Cortex of kidney (tissue), 1 donor: ENCODE data around the gene OR52W1.
"Not testable (repeated sequence)": the region's sequence is repeated elsewhere in the genome, so short reads cannot be mapped to it uniquely, and the experiment has no call there.

Source experiments
- DNase-seq: peaks from one replicate; lab custom pipeline; 2025; lab: John Stamatoyannopoulos, UW

Gene OR52W1

GRCh38 chr11:6217722-6218121, 18.7 kb downstream of the OR52W1 start:
- no peak for DNase-seq

DNA sequence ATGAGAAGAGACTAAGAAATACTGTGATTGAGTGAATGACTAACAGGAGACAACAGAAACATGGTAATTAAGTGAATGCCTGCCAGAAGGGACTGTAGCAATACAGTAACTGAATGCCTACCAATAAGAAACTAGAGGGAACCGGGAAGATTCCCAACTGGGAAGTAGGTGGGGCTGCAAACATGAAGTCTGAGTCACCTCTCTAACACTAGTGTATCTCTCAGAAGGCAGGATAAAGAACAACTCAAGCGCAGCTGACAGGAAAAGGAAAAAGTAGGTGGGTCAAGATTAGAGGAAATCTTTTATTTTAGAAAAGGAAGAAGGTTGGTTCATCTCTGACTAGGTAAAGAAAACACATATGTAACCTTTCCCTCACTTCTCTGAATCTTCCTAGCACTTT, 20.3 kb downstream of the OR52W1 start:
- no peak for DNase-seq

DNA sequence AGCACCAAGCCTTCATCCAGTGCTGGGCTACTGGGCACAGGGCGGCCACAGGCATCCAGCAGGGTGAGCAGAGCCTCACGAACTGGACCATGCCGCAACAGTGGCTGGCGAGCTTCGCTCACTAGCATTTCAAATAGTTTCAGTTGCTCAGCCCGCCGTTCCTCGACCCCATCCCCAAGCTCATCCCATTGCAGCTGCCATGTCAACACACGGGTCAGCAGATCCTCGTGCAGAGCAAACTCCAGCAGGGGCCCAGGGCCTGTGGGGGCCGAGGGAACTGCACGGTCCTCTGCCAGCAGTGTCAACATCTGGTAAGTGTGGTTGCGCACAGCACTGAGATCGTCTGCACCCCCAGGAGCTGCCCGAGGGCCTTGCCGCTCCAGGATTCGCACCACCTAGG, 24.8 kb downstream of the OR52W1 start:
- DNase-seq: no peak

GRCh38 chr11:6224421-6224820, 25.4 kb downstream of the OR52W1 start:
- no peak for DNase-seq

DNA sequence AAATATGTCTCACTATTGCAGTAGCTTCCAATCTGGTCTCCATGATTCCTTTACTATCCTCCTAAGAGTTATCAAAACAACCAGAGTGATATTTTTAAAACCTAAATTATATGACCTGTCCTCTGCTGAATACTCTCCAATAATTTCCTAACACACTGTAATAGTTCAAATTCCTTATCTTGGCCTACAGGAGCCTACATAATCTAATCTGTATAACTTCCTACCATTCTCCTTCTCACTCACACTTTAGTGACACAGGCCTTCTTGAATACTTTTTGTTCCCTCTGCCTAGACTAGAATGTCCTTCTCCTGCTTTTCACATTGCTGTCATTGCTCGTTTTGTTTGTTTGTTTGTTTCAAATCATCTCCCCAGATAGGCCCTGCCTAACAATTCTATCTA, 26.0 kb downstream of the OR52W1 start:
- no peak for DNase-seq

GRCh38 chr11:6225896-6226295, 26.9 kb downstream of the OR52W1 start:
- no peak for DNase-seq

DNA sequence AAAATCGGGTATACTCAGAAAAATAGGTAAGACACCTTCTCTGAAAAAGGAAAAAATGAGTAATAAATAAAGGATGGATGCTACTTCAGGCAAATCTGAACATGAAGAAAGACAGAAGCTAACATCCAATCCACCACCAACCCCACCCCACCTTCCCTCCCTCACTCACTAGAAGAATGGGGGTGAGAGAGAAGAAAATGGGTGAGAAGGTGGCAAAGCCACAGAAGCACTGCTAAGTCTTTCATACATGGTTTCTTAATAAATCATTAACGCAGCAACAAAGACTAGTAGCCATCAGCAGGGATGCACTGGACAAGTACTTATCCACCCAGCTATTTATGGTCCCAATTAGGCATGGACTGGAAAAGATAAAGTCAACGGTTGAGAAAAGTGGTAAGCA, 29.5 kb downstream of the OR52W1 start:
- no peak for DNase-seq

DNA sequence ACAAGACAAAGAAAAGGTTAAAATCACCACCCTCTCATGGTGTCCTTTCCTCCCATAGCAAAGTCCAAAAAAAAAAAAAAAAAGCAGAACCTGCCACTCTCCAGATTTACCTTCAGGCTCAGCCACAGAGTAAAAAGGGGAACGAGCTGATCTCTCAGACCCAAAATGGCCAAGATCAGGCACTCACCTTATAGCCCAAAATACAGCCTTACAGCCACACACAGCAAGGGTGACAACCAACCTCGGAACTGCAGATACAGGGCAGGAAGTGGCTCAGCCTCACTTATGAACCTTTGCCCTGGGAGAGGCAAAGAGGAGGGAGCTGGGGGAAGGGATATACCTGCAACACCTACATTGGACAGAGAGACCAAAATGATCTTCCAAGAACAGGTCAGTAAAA, 30.9 kb downstream of the OR52W1 start:
- DNase-seq: no peak

DNA sequence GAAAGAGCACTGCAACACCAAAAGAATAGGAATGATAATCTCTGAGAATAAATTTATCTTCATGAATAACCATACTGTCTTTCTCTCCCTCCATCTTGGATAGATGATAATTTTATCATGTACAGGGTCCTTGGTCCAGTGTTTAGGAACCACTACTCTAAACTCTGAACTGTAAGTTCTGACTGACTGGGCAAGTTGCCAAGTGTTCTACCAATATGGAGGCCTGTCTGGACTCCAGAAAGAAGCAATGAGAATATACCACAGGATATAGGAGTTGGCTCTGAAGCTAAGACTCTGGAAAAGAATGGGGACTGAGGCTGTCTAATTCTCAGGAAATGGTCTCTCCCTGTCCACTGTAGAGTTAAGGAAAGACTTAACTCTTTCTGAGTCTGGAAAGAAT, 33.9 kb downstream of the OR52W1 start:
- DNase-seq: no peak

GRCh38 chr11:6233984-6234386, 35.0 kb downstream of the OR52W1 start:
- DNase-seq: no peak

DNA sequence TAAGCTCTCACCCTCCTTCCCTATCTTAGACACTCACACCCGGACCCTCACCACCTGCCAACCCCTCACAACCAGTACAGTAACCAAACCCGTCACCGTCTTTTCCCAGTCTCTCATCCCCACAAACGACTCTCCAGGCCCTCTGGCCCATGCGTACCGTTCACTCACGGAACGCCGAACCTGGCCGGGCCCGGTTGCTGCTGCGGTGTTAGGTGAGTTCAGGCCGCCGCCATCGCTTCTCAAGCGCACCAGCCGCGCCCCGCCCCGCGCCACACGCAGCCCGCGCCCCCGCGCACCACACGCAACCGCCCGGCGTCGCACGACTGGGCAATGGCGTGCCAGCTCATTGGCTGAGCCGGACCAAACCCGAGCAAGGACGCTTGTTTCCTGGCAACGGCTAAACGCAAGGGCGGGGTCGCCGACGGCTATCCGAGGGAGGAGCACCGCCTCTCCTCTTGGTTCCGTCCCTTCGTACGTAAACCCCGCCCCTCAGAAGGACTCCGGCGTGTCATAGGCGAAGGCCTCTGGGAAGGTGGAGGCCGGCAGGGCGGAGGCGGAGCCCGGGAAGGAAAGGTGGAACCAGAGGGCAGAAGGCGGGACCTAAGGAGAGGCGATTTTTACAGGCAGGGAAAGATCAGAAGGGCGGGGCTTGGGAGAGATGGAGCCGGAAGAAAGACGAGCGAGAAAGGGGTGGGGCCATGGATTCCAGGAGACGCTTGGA, 35.5 kb downstream of the OR52W1 start, which contains the start of gene FHIP1B:
FHIP1B (minus strand) TSS at position 250 of the 721 bp plus-strand sequence. CDS start 10,120 bp downstream, outside the sequence.
- DNase-seq: peak; percentile 91

DNA sequence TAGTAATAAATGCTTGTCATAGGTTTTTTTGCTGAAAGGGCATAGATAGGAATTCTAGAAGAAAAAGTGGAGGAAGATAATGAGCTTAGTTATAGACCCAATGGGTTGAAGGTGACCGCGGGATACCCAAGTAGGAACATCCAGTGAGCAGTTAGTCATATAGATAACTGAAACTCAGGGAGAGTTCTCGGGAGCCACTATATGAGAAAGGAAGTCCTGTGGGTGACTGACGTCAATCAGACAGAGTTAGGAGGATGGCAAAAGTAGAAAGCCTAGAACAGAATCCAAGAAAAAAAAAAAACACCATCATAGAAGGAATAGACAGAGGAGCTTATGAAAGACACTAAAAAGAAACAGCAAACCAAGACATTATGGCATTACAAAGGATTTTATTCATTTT, 38.2 kb downstream of the OR52W1 start:
- no peak for DNase-seq

DNA sequence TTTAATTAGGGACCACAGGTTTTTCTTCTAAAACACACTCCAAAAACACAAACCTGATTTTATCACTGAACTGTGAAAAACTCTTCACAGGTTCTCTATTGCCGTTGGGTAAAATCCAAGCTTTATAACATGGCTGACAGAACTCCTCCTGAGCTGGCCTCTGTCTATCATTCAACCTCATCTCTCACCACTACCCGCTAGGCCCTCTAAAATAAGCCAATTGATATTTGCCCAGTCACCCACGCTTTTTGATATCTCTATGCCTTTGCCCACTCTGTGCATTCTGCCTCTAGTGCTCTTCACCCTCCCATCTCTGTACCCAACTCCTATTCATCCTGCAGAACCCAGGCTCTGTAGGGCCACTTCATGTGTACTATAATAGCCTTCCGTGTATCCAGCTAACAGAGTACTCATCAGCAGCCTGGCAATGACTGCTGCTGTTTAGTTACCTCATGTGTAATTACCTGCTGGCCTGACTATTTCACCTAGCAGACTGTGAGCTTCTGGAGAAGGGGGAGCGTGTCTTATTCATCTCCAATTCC, 38.8 kb downstream of the OR52W1 start:
- DNase-seq: no peak

DNA sequence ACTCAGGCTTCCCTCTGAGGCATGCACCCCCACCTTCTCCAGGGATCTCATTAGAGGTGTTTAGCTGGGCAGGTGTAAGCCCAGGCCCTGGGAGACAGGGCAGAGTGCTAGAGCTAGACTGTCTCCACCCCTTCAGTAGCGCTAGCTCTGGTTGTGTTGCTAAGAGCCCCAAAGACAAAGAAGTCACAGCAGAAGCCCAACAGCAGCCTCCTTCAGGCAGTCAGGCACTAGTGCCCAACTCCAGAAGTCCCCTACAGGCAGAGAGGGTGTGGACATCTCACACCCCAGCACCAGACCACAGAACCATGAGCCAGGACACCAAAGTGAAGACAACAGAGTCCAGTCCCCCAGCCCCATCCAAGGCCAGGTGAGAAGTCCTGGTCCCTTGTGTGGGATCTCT, 39.9 kb downstream of the OR52W1 start, which contains the start of gene CNGA4:
CNGA4 (plus strand) TSS at position 188 of the 400 bp plus-strand sequence; CDS start at position 306, 118 bp downstream.
- DNase-seq: no peak

DNA sequence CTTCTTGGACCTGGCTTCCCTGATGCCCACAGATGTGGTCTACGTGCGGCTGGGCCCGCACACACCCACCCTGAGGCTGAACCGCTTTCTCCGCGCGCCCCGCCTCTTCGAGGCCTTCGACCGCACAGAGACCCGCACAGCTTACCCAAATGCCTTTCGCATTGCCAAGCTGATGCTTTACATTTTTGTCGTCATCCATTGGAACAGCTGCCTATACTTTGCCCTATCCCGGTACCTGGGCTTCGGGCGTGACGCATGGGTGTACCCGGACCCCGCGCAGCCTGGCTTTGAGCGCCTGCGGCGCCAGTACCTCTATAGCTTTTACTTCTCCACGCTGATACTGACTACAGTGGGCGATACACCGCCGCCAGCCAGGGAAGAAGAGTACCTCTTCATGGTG, 41.1 kb downstream of the OR52W1 start:
- DNase-seq: no peak

DNA sequence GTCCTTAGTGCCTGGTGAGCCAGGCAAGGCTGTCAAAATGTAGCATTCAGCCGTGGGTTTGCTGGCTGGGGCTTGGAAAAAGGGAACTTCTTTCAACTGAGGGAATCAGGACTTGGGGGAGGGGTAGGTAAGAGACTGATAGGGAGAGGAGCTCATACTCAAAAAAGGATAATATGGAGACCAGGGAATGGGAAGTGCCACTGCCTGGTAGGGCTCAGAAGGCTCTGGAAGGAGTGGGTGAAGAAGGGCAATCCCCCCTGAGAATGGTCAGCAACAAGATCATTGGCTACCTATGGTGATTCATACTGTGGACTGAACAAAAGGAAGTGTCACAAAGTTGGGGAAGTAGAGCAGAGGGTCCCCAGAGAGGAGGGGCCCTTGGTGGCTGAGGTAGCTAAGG, 41.8 kb downstream of the OR52W1 start:
- DNase-seq: no peak

GRCh38 chr11:6241316-6241715, 42.3 kb downstream of the OR52W1 start:
- DNase-seq: no peak

DNA sequence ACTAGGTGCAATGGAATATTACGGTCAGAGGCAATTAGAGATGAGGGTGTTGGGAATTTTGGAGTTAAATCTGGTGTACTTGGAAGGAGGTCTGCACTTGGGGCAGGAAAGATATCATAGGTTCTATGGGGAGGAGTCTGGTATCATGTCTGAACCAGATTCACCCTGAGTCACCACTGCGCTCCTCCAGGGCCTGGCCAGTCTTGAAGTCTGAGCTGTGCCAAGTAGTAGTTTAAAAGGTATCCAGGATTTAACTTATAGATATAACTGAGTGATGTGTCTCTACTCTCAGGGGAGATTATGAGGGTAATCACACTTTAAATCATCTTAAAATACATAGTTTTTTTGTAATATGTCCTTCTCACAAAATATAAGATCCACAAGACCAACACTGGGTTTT, 46.5 kb downstream of the OR52W1 start:
- no peak for DNase-seq

- DNase-seq: no peak
These were observed 49.2 kb downstream of the OR52W1 start for GRCh38 chr11:6248248-6248647.

GRCh38 chr11:6248897-6249296, 49.9 kb downstream of the OR52W1 start:
- DNase-seq: not testable (repeated sequence)
